WTC11 (cell line): ENCODE measurements around the gene CHRNA4.

ENCODE experiments used
- CTCF ChIP-seq: fragments of 200-600 bp; IDR thresholded peaks from 2 replicates; pipeline ENCODE4 v1.8.0; 2022; ENCODE audit warnings: antibody characterized with exemption
- ZNF121 ChIP-seq: sonication (generic); formaldehyde crosslinking; IDR thresholded peaks from 2 replicates; pipeline ENCODE4 v1.8.0; 2023; ENCODE audit warnings: missing genetic modification reagents

DNA sequence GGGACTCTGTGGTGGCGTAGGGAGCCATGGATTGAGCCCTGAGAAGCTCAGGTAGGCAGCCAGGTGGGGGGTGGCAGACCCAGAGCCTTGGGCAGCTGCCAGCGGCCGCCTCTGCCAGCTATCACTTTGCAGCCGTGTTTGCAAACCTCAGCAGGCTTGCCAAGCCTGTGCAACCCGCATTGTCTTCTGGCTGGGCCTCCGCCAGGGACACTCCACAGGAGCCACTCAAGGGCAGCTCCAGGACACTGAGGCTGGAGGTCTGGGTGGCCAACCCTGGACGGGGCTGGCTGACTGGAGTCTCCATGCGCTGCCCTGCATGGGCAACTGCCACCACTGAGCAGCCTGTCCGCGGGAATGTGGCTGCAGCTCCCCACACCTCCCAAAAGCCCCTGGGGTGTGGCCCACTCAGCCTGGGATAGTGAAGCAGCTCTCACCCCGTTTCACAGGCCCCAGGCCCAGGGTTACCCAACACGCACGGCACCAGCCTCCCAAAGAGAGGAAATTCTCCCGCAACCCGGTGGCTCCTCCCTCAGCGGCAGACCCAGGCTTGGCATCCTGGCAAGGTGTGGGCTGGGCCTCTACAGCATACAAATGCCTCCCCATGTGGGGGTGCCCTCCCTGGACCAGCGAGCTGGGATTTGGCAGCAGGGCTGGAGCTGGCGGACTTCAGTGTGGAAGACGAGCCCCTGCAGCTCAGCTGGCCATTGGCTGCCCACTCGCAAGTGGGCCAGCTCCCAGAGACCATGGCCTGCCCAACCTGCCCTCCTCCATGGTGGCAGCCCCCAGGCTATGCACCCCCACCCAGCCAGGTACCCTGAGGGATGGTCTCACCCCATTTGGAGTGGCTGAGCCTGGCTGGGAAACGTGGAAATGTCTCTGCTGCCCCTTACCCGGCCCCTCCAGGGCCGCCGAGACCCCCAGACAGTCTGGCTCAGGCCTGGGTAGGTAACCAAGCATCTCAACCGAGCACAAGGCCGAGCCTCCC is 2.9 kb downstream of the CHRNA4 start:
- TF ChIP-seq CTCF (no peak), ZNF121 (CRISPR knock-in tag) (no peak)
